HG03439 (cell line): ENCODE data around the gene MNT.
A peak's percentile ranks its signal among the peaks of the same experiment; 100 is the strongest.

ENCODE experiments used
- ATAC-seq: cut with Tn5 transposase; IDR thresholded peaks from one replicate; pipeline ENCODE4 v1.9.1; 2021; ENCODE audit warnings: mild to moderate bottlenecking, moderate library complexity; ENCODE audit not compliant: unreplicated experiment

The MNT gene

DNA sequence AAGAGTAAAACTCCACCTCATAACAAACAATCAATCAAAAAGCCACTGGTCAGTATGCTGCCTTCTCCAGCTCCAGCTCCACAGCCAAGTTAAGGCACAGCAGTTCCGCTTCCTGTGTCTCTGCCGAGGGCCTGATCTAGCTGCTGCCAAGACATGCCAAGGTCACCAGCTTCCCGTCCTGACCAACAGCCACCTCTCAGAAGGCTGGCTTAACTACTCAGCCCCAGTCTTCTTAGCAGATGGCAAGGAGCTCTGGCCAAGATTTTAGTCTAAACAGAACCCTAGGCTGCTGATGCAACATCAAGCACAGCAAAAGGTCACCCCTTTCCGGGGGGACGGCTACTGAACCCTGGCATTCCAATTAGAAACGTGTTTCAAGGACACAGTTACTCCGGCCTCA is 17.7 kb upstream of the MNT start:
- no peak for ATAC-seq

DNA sequence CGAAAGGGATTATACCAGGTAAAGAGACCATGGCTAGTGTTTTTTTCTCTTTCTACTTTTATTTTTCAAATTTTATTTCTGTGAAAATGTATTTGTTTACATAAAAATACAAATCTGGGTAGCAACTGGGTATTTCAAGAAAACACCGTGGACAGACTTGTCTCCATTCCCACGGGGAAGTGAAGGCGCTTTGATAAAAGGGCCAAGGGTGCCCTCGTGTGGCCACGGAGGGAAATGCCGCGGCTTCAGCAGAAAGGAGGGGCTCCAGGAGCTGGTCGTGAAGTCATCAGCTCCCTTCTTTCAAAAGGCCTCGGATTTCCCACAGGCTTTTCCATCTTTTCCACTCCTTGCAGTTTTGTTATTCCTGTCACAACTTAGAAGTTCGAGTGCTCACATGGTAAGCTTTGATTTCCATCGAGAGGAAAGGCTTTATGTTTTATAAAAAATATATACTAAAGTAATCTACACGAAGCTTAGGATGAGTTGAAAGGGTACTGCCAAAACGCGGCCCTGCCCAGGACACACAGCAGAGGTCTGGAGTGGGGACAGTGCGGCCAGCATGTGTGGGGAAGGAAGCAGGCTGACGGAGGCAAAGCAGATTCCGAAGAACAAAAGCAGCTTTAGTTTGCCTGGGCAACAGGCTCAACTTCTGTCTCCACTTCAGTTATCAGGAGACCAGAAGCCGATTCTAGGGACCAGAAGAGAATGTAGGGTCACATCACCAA is 15.3 kb upstream of the MNT start:
- no peak for ATAC-seq

DNA sequence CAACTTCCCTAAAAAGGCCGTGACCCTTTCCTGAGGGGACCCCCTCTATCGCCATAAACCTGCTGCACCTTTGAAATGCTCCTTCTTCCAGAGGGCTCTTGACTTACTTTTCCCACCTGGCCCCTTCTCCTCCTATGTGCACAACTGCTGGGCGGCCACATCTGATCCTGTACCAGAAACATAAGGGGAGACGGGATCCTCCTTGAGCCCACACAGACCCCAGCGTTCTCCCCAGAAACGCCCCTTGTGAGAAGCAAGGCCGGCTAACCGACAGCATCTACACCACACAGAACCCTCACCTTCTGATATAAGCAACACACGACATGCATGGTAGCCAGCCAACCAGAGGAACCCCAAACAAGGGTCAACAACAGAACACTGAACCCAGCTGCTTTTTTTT is 14.2 kb upstream of the MNT start:
- no peak for ATAC-seq

DNA sequence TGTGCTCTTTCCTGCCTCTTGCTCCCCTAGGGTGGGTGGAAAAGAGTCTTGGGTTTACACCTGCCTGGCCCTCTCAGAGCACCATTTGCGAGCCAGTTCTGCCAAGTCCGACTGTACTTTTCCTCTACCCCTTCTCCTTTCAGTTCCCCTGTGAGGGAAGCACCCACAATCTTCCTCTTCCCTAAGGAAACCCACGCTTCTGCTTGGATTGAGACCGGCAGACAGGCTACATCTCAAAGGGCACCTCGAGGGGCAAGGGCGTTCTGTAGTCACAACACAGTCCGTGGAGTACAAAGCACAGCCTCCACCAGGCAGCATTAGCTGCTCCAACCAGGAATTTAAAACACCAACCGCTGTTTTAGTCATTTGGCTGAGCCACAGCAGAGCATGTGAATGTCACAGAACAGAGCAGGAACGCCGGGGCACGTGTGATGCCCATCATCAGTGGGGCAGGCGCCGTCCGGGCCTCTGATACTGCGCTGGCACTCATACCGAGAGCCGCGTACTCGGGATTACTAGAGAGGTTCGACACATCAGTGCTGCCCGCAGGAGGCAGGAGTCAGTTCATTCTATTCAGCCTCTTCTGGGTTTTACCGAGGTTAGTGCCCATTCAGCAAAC is 13.7 kb upstream of the MNT start:
- no peak for ATAC-seq

DNA sequence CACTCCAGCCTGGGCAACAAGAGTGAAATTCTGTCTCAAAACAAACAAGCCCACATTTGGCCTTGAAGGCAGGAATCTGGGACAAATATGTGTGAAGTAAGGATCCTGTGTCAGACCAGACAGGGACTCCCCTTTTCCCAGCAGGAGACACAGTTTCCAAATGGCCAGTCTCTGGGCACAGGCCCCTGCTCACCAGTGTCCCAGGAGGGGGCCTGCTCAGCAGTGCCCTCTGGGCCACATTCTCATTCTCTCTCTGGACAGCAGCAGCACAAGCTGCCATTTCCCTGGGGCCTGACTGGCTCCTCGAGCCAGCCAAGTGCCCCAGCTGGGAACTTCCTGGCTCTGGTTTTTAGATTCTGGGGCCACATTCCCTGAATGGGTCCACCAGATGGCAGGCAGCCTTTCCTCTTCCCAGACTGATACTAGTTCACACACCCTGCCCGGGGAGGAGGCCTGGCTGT is 11.7 kb upstream of the MNT start:
- ATAC-seq, result no peak

DNA sequence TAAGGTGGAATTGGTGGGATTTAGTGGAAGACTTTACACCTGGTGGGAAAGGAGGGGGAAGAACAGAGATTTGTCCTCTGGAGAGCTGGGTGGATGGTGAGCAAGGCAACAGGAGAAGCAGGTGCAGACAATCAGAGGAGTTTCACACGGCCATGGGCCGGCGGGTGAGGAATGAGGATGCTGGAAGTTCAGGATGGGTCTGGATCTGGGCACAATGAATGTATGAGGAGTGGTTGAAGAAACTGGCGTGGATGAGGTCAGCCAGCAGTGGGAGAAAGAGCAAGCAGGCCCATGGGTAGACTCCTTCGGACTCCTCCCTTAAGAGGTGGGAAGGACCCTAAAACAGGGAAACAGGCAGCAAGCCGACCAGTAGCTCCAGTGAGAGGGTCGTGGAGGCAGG is 10.1 kb upstream of the MNT start:
- ATAC-seq, result no peak

DNA sequence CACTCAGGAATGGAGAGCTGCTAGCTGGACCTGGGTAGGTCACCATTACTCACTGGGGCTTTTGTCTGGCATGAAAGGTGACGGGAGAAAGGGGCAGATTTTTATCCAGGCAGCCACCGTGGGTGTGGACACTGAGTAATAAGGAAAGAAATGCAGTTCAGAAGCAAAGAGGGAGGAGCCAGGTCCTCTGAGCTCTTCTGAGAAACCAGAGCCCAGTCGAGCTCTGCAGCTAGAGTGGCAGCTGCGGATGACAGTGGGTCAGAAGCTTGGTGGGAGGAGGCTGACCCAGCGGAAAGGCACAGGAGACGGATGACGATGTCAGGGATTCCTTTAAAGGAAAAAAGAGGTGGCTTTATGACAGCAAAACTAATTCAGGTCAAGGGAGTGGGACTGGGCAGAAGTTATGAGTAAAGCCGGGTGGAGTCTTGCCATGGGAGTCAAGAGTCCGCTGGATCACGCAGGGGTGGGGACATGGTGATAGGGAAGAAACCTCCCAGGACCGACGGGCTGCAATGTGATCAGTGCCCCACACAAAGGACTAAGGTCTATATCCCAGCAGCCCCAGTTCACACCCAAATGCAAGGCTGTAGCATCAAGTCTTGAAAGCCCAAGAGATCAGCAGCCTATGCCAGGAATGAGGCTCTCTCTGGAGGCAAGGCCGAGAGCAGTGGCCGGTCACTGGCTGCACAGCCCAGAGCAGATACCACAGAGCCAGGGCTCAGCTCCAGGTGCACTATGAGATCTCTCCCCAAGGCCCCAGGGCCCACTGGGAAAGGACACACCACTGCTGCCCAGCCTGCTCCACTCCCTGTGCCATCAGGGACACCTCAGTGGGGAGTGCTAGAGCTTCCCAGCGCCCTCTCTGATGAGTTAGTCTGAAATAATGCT is 6.3 kb upstream of the MNT start:
- no peak for ATAC-seq

DNA sequence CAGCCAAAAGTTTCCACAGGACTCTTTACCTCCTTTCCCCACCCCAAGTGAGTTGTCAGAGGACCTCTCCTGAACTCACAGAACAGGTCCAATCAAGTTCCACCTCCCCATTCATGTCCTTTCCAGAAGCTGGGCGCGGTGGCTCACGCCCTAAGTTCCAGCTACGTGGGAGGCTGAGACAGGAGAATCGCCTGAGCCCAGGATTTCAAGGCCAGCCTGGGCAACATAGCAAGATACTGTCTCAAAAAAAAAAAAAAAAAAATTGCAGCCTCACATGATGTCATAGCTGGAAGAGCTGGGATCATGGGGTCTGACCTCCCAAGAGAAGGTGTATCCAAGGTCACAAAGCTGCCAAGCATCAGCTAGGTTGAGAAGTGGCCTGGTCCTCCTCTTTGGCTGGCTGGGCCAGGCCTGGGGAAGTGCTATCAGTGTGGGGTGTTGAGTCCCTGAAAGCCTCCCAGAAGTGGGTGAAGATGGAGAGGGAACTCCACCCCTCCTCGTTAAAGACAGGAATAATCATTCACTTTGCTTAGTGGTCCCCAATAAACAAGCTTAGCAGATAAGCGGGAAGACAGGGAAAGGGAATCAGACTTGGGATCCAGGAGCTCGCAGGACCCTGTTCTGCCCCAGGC is 5.5 kb upstream of the MNT start:
- no peak for ATAC-seq

DNA sequence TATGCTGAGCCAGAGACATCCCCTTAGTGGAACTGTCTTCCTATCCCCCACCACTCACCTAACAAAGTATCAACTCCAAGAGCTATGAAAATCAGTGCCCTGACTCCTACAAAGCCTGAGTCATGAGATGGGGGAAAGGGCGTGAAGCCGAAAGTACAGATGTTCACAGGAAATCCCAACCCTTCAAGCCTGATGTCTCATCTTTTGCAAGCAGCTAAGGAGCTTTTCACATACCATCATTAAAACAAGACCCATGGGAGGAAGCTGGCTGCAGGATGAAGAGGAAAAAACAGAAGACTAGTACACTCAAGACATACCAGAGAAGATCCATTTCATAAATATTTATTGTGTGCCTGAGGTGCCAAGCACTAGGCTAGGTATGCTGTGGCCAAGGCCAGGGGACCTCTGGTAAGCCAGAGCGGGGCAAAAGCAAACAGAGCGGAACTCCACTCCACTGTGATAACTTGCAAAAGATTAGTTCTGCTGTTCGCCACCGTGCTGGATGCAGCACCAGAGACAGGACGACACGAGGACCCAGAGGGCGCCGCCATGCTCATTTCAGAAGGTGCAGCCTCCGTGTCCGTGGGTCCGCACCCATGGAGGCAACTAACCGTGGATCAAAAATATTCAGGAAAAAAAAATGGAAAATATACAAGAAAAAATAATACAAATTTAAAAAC is 4.5 kb upstream of the MNT start:
- no peak for ATAC-seq

DNA sequence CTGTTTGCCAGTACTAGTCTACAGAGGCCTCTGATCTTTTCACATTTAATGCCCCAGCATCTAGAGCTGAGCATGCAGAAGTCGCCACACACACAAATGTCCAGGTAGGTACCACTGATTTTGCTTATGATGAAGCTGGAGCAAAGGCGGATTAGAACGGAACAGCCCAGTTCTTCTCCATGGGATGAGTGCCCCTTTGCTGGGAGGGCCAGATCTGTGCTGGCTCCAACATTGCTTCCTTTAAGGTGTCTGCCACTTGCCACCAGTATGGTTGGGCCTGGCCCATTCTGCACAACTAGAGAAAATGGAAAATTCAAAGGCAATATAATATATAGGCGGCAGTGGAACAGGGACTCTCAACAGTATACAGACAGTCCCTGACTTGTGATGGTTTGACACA is 2.2 kb upstream of the MNT start:
- no peak for ATAC-seq

DNA sequence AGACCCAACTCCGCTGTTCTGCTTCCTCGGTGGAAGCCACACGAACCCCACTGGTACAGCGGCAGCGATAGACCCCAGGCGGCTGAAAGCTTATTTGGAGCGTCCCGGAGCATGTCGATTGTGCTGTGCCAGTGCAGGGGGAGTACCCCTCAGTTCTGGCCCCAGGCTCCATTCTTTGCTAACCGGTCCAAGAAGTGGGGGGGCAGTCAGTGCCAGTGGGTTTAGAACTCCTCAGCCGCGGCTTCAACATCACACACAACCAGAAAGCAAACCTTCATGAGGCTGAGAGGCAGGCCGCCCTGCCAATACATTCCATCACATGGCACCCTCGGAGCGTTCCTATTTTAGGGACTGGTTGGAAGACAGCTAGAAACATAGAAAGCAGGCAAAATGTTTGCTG is 1.7 kb upstream of the MNT start:
- ATAC-seq, result no peak

DNA sequence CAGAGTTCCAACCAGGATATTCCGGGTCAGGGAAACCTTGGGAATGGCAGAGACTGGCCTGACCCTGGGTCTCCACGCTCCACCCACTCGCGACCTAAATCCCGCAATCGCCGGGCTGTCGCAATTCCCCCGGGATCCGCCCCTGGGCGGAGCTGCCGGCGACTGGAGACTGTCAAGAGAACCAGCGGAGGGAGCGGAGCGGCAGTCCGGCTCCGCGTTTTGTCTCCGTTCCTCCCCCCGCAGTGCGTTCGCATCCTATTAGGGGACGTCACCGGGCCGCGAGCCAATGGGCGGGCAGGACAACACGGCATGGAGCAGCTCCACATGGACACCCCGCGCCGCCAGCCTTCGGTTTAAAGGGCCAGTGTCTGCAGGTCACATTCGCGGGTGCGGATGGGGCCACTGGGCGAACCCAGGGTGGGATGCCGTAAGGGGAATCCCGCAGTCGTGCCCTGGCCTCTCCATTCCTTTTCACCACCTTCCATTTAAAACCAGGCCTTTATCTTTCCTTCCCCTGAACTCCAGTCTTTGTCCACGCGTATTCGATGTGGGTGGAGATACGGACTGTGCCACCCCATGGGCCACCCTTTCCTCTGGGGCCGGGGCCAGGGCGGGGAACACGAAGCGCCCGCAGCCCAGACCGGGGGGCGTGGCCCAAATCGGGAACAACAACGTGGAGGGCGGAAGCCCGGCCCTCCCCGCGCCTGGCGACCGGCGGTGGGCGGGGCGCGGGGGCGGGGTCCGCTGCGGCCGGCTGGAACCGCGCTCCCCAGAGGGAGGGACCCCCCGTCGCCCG is 764 bp upstream of the MNT start:
- ATAC-seq, result peak; percentile 54

DNA sequence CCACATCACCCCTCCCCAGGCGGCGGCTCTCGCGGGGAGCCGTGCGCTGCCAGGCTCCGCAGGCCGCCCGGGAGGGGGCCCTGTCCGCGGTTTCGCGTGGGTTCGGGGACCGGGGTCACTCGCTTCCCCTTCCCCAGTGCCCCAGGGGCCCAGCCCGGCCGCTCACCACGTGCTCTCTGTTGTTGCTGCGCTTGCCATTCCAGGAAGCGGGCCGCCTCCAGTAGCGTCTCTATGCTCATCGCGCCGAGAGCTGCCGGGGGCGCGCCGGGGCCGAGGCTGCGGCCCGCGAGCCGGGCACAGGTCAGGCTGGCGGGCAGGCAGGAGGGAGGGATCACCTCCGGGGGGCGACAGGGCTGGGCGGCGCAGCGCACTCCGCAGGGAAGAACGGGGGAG is 390 bp downstream of the MNT start:
- ATAC-seq, result no peak

DNA sequence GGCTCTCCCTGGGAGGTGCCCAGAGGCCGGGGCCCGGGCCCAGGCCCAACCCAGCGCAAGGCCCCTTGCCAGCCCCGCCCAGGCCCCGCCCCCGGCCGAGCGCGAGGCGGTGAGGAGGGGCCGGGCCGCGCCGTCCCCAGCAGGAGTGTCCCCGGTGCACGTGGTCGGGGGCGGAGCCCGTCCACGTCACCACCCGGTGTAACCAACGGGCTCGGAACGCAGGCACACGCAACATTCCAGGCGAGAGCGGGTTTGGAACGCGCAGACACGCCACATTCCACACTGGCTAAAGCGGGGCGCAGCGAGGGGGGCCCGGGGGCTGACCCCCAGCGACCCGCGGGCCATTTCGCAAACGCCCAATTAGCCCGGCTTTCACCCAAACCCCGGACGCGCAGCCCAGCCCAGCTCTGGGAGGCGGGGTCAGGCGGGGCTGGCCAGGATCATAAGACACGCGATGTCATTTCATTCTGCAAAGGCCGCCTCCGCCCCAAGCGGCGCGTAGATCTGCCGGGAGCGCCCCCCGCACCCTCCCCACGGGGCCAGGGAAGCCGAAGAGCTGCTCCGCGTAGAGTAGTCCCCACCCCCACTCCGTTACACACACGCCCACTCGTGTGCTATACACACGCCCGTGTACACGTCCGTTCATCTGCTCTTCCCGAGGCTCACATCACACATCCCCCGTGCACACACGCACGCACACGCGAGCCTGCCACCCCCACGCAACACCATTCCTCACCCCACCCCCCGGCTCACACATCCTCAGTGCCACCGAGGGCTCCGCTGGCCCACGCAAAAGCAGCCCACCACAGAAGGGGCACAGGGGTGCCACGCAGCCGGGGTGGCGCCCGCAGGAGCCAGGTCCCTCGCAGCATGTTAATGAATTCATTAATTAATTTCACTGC is 1.0 kb downstream of the MNT start:
- peak; percentile 37 for ATAC-seq

DNA sequence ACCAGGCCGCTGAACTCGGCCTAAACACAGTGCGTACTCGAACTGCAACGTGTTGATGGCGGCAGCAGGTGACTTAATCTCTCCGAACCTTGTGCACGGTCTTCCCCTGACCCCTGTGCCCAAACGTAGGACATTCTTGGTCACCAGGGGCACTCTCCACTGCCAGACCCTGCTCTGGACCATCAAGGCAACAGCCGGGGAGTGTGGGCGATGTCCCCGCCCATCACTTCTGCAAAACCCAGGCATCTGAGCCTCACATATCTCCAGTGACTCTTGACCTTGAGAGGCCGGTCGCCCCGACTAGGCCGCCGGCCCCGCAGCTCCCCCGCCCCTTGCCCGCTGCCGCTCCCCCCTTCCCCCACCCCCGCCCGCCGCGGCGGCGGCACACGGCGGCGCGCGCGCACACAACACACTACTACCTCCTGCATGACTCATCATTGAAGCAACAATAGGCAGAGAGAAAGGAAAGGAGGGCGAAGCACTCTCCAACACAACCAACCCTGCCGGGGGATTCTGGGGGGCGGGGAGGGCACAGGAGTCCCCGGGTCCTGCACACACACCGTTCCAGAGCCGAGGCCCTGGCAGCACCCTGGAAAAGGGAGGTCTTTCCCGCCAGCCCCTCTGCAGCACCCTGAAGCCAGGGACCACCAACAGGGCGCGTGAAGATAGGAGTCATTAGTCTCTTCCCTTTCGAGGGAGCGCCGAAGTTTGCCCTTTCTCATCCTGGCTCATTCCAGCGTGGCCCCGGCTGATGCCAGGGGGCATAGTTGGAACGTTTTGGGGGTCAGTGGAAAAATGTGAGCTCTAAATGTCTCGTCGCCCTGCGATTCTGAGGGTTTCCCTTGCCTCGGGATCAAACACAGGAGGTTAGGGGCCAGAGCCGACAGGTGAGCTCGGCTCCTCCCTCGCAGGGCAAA is 1.9 kb downstream of the MNT start:
- no peak for ATAC-seq

DNA sequence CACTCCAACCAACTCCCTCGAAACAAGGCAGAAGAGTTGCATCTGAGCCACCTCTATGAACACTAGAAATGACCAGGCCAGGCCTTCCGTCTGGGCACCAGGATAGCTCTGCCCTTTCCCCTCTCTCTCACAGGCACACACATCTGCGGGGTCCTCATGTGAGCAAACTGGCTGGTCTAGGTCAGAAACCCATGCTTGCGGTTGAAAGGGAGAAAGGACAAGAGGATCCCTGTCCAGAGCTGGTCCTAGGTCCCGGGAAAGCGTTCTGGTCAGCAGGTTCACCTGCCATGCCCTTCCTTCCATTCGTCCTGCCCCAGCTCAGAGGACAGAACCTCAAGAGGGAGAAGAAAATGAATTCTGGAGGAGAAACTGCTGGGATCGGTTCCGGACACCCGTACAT is 2.7 kb downstream of the MNT start:
- ATAC-seq, result no peak

DNA sequence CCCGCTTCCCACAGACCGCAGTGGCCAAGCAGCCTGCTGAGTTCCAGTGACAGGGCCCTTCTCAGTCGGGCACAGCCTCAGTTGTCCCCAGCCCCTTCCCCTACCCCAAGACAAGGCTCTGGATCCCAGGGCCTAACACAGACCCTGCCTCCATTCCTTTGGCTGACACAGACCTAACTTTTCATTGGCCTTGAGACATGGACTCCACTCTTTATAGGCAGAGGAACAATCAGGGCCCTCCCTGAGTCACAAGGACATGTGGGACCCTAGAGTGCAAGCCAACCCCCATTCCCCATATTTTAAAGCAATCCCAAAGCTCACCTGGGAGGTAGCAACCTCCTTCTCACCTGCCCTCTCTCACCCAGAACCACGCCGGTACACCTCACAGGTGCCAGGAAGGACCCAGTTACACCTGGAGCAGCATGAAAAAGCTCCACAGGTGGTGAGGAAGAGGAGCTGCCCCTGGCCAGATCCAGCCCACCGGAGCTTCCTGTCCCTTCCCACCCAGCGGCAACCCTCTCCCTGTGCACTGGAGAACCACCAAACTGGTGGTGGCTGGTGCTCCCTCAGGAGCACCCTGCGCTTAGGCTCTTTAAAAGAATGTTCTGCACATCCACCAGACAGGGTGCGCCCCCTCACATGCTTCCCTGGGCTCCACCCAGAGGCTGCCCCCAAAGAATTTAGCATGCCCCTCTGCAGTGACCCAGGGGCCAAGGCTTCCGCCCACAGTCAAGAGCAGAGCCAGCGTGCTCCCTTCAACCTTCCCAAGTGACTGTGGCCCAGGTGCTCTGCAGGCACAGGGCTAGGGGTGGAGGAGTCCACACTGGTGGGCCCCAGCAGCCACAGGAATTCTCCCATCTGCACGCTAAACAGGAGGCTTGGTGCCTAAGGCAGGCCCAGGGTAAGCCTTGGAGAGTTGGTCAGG is 3.4 kb downstream of the MNT start:
- ATAC-seq, result no peak
